Activated CD8-positive, alpha-beta memory T cell treated with anti-CD3 and anti-CD28 coated beads, Interleukin-2, amount 50 U/mL, for 4 hours (primary cell): Measurements from ENCODE around the gene P2RY2.
"Not testable (repeated sequence)": the region's sequence is repeated elsewhere in the genome, so short reads cannot be mapped to it uniquely, and the experiment has no call there.

ENCODE experiments used
- DNase-seq: peaks from one replicate; pipeline ENCODE4 v3.0.0-alpha.2; 2020

P2RY2 gene

GRCh38 chr11:73189315-73189714, 28.8 kb upstream of the P2RY2 start:
- DNase-seq: no peak

- DNase-seq: no peak
These were observed 28.1 kb upstream of the P2RY2 start for GRCh38 chr11:73189723-73190556.

GRCh38 chr11:73190557-73190885, 27.6 kb upstream of the P2RY2 start:
- DNase-seq: no peak

- DNase-seq: no peak
These were observed 26.9 kb upstream of the P2RY2 start for GRCh38 chr11:73191151-73191550.

- DNase-seq: no peak
These were observed 25.8 kb upstream of the P2RY2 start for GRCh38 chr11:73192272-73192671.

DNA sequence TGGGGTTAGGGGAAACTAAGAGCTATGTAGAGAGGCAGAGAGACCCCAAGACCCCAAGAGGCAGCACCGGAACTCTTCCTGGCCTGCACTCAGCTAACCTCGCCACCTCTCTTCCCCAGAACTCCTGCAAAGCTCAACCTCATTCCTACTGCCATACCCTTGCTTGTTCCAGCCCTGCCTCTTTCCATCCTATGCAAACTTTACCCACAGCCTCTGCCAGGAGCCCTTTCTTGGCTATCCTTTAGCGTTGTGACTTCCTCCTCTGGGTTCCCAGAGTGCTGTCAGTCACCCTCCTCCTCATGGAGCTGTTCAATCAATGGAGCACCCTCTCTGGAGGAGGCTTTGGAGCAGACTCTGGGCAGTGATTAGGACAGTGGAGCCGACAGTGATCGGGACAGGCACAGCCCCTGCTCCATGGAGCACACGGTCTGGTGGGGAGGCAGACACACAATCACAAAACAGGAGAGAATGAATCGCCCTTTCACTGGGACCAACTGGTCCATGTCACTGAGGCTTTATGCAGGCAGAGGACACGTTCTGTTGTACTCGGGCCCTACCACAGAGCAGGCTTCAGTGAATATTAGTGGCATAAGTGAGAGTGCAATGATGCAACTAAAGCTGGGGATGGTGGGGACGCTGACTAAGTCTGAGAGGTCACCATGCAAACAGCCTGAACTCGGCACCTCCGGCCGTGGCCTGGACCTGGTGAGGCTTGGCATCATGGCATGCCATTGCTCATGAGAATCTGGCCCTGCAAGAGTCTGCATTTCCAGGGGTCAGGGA, 24.6 kb upstream of the P2RY2 start:
- no peak for DNase-seq

- no peak for DNase-seq
These were observed 24.0 kb upstream of the P2RY2 start for GRCh38 chr11:73194034-73194507.

GRCh38 chr11:73194593-73194992, 23.5 kb upstream of the P2RY2 start:
- no peak for DNase-seq

DNA sequence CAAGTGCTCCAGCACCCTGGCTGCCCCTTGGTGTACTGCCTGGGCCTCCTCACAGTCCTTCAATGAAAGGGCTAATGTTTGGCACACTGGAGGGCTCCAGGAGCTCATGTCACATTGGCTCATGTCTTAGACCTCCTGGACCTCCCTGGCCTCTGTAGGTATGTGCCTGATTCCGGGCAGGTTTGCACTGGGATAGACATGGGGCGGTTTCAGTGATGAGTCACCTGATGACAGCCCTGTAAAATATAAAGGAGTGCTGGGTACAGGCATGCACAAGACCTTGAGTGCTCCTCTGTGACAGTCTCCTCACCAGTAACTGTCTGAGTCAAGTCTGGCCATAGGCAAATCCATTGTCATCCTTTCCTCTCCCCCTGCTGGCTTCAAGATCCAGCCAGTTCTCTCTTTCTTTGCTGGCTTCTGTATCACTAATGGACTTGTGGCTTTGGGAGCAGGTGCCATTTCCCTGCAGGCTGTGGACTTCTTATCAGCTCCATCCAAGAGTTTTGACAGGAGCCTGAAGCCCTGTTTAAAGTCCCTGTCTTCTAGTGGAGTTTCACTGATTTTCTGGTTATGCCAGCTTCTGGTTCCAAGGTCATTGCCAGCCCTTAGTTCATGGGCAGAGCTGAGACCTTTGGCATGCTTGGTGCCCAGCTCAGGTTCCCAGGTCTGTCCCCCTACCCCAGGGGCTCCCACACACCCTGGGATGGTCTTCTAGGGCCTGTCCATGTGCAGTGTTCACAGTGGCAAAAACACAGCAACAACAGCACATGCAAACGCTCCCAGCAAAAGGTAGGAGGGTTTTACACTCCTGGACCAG, 22.7 kb upstream of the P2RY2 start:
- no peak for DNase-seq

DNA sequence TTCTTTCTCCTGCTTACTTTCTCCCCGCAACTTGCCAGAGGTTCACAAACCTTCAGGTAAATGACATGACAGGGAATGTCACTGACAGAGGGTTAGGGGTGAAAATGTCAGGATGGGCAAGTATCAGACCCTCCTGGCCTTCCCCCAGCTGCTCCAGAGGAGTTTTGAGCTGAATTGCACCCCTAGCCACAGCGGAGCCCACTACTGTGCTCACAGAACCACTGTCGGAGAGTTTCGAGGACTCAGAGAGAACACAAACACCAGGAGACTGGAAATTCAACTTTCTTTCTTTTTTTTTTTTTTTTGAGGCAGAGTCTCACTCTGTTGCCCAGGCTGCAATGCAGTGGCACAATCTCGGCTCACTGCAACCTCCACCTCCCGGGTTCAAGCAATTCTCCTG, 21.5 kb upstream of the P2RY2 start:
- no peak for DNase-seq

DNA sequence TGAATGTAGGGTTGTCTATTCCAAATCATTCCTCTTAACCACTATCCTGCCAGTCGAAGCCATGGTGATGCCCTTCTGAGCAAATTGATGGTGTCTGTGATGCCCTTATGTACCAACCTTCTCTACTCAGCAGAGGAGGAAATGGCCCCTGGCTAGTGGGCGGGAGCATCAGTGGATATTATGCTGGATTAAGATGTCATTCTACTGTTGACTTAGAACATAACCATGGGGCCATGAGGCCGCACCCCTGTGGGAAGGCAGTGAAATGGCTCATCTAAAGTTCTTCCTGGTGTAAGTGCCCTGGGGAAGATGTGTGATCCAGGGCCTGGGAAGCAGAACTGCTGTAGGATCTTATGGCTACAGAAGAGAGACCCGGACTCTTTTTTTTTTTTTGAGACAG, 20.7 kb upstream of the P2RY2 start:
- no peak for DNase-seq

GRCh38 chr11:73197787-73198186, 20.3 kb upstream of the P2RY2 start:
- DNase-seq: not testable (repeated sequence)

- DNase-seq: no peak
These were observed 19.4 kb upstream of the P2RY2 start for GRCh38 chr11:73198677-73199076.

DNA sequence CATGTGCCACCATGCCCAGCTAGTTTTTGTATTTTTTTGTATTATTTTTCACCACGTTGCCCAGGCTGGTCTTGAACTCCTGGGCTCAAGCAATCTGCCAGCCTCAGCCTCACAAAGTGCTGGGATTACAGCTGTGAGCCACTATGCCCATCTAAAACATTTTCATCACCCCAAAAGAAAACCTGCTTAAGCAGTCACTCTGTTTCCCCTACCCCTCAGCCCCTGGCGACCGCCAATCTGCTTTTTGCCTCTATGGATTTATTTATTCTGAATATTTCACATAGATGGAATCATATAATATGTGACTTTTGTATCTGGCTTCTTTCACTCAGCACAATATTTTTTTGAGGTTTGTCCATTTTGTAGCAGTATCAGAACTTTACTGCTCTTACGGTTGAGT, 18.6 kb upstream of the P2RY2 start:
- DNase-seq: no peak

- no peak for DNase-seq
These were observed 17.8 kb upstream of the P2RY2 start for GRCh38 chr11:73200256-73200655.

GRCh38 chr11:73201249-73201648, 16.8 kb upstream of the P2RY2 start:
- no peak for DNase-seq

GRCh38 chr11:73201888-73202780, 15.9 kb upstream of the P2RY2 start:
- no peak for DNase-seq

DNA sequence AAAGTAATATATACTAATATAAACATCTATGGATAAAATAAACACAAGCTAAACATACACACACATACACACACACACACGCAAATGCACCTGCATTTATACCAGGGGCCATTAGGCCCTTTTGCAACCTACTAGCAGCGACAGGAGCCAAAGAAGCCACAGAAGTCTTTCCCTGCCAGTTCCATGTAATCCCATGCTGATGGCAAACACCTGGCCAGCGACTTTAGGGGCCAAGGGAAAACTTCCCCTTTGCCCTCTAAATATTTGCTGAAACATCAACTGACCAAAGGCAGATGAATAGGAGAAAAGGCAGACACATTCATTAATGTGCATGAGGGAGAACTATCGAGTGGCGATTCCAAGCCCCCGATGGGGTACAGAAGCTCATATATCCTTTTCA, 14.8 kb upstream of the P2RY2 start:
- DNase-seq: no peak

GRCh38 chr11:73203790-73204189, 14.3 kb upstream of the P2RY2 start:
- DNase-seq: no peak

DNA sequence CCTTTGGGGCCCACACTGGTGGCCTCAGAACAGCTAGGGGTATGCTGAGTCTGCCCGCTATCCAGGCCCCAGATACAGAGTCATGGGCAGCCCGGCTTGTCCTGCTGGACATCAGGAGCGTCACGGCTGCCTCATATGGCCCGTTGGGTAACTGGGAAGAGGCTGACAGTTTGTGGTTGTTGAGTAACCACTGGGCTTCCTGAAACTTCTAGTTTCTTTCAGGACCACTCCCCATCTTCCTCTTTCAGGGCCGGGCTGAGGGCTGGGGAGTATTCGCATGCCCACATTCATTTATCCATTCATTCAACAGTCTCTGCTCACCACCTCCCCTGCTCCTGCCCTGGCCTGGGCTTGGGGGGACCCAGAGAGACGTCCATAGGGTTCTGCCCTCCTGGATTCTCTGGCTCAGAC, 13.4 kb upstream of the P2RY2 start:
- no peak for DNase-seq

GRCh38 chr11:73205661-73206343, 12.3 kb upstream of the P2RY2 start:
- no peak for DNase-seq

- DNase-seq: no peak
These were observed 11.3 kb upstream of the P2RY2 start for GRCh38 chr11:73206801-73207200.
